Lower leg skin (tissue), 4 donors: Measurements from ENCODE around the gene NR6A1. TPM values are rescaled to one million over a fixed set of nuclear protein-coding genes. Genes with fewer than 3 reads are reported as not detected.

ENCODE experiments used
- DNase-seq, 2 donors: peaks; one replicate each; pipeline ENCODE4 v3.0.0-alpha.2; 2019; ENCODE audit warnings: low spot score in 2 of 2
- H3K4me3 ChIP-seq: fragments of 200-600 bp; sonication (generic); 2 replicates; pipeline ENCODE4 v1.5.1; 2017; ENCODE audit warnings: mild to moderate bottlenecking, low read depth; ENCODE audit not compliant: poor library complexity, severe bottlenecking
- CTCF ChIP-seq, 3 donors: fragments of 450-650 bp; IDR thresholded peaks; one replicate each; pipeline ENCODE4 v1.5.1; 2016; ENCODE audit warnings: antibody characterized with exemption in 3 of 3, mild to moderate bottlenecking in 3 of 3, moderate library complexity in 2 of 3
- POLR2A ChIP-seq, 2 donors: fragments of 450-650 bp; IDR thresholded peaks; one replicate each; pipeline ENCODE4 v1.6.1; 2016 to 2017; ENCODE audit warnings: antibody characterized with exemption in 2 of 2, mild to moderate bottlenecking in 1 of 2, moderate library complexity in 1 of 2
- WGBS, 2 donors: methylation state at CpG; one replicate each; pipeline ENCODE4 v1.1.5; 2018; 5-methylcytosine and 5-hydroxymethylcytosine counted together
- intact Hi-C: fragments of 100-400 bp; cut with DNase I; formaldehyde crosslinking; loops from one replicate; pipeline ENCODE4 v1.15.0; 2023; ENCODE audit warnings: low total_unique reads
- total RNA-seq, 4 donors: library from RNA; depleted of rRNA; stranded (reverse); fragments of >200 nt; gene quantifications; one replicate each; pipeline ENCODE4 v1.1.0, GENCODE V29; 2016

The NR6A1 gene
- total RNA-seq, 4 donors from 2014 or later: 3.0 to 4.9 (median 3.8) TPM

- no peak for TF ChIP-seq CTCF (IDR thresholded peaks at IDR 0.05)
- no peak for TF ChIP-seq POLR2A (IDR thresholded peaks at IDR 0.05)
- intact Hi-C loops: no loop called here
- H3K4me3 ChIP-seq: no peak overlapping the region
- 56 to 62% methylated on average over 3 of the region's 3 CpGs for WGBS, 2 donors
- DNase-seq: no peak
Observed at GRCh38 chr9:124553738-124554137, 217.4 kb downstream of the NR6A1 start.

GRCh38 chr9:124552273-124552605 lies 218.9 kb downstream of the NR6A1 start:
- H3K4me3 ChIP-seq: no peak overlapping the region
- intact Hi-C loops: no loop called here
- no peak for TF ChIP-seq CTCF (IDR thresholded peaks at IDR 0.05)
- TF ChIP-seq POLR2A (IDR thresholded peaks at IDR 0.05): no peak
- no peak for DNase-seq
- 90 to 92% methylated on average over 2 of the region's 2 CpGs for WGBS, 2 donors

- WGBS, 2 donors: 13 to 25% methylated on average over 4 of the region's 4 CpGs
- TF ChIP-seq POLR2A (IDR thresholded peaks at IDR 0.05) (no peak), CTCF (IDR thresholded peaks at IDR 0.05) (no peak)
- DNase-seq: no peak
- intact Hi-C loops: no loop called here
- no peak overlapping the region for H3K4me3 ChIP-seq
Observed at GRCh38 chr9:124551472-124552272, 219.4 kb downstream of the NR6A1 start.

GRCh38 chr9:124550072-124550471 lies 221.0 kb downstream of the NR6A1 start:
- intact Hi-C loops: no loop called here
- H3K4me3 ChIP-seq: no peak overlapping the region
- WGBS, 2 donors: 50 to 67% methylated on average over 2 of the region's 2 CpGs
- TF ChIP-seq POLR2A (IDR thresholded peaks at IDR 0.05): no peak
- no peak for TF ChIP-seq CTCF (IDR thresholded peaks at IDR 0.05)
- DNase-seq: no peak

- WGBS, 2 donors: 59 to 73% methylated on average over 1 of the region's 1 CpG
- no peak overlapping the region for H3K4me3 ChIP-seq
- intact Hi-C loops: no loop called here
- TF ChIP-seq POLR2A (IDR thresholded peaks at IDR 0.05): no peak
- TF ChIP-seq CTCF (IDR thresholded peaks at IDR 0.05): no peak
- DNase-seq: no peak
Observed at GRCh38 chr9:124549016-124549415, 222.1 kb downstream of the NR6A1 start.

GRCh38 chr9:124544535-124544934 lies 226.6 kb downstream of the NR6A1 start:
- intact Hi-C loops: loop anchor here (5.0 kb wide), 1 partner anchor 127 kb away; the partner anchor contains the start of gene PSMB7
- no peak overlapping the region for H3K4me3 ChIP-seq
- no peak for DNase-seq
- WGBS, 2 donors: 92 to 100% methylated on average over 2 of the region's 2 CpGs
- TF ChIP-seq CTCF (IDR thresholded peaks at IDR 0.05) (no peak), POLR2A (IDR thresholded peaks at IDR 0.05) (no peak)
